GM12878 (cell line): Measurements from ENCODE around the gene CLDN7. TPM values are rescaled to one million over a fixed set of nuclear protein-coding genes. Genes with fewer than 3 reads are reported as not detected.
A peak's percentile ranks its signal among the peaks of the same experiment; 100 is the strongest.

Source experiments
- BACH1 ChIP-seq: fragments of 450-650 bp; IDR thresholded peaks from 2 replicates; pipeline ENCODE4 v1.6.1; 2017; ENCODE audit warnings: mild to moderate bottlenecking, borderline replicate concordance
- CHD4 ChIP-seq: fragments of 200-600 bp; sonication (generic); IDR thresholded peaks from 2 replicates; pipeline ENCODE4 v1.6.1; 2016; ENCODE audit warnings: mild to moderate bottlenecking
- CREM ChIP-seq: IDR thresholded peaks from 2 replicates; pipeline ENCODE4 v1.6.1; 2014; ENCODE audit warnings: antibody characterized with exemption, low read depth
- ETV6 ChIP-seq, 2 experiments: fragments of 450-650 bp in 1 of 2; IDR thresholded peaks in 1 of 2; conservative IDR thresholded peaks in 1 of 2; 2 replicates each; pipeline ENCODE4 v1.6.1; 2014; ENCODE audit warnings: antibody characterized with exemption in 1 of 2, borderline replicate concordance in 1 of 2, low read depth in 1 of 2, mild to moderate bottlenecking in 1 of 2, moderate library complexity in 1 of 2
- FOS ChIP-seq: IDR thresholded peaks from 3 replicates; pipeline ENCODE4 v1.6.1; 2011; ENCODE audit warnings: borderline replicate concordance; ENCODE audit not compliant: insufficient read length; ENCODE audit errors: extremely low read depth
- FOXM1 ChIP-seq: IDR thresholded peaks from 2 replicates; pipeline ENCODE4 v1.6.1; 2012; ENCODE audit warnings: low read depth, mild to moderate bottlenecking, inconsistent platforms, low read length, moderate library complexity
- GABPA ChIP-seq: IDR thresholded peaks from 2 replicates; pipeline ENCODE4 v1.6.1; 2014; ENCODE audit warnings: antibody characterized with exemption, low read depth, mild to moderate bottlenecking, inconsistent platforms
- IKZF2 ChIP-seq, 2 experiments: fragments of 450-650 bp; IDR thresholded peaks; 2 replicates each; pipeline ENCODE4 v1.6.1; 2017; ENCODE audit warnings: mild to moderate bottlenecking in 2 of 2, moderate library complexity in 2 of 2
- MTA2 ChIP-seq: fragments of 450-650 bp; IDR thresholded peaks from 2 replicates; pipeline ENCODE4 v1.6.1; 2016; ENCODE audit warnings: low read depth, mild to moderate bottlenecking, moderate library complexity
- MTA3 ChIP-seq: IDR thresholded peaks from 2 replicates; pipeline ENCODE4 v1.6.1; 2012; ENCODE audit warnings: low read length, inconsistent platforms, borderline replicate concordance
- MXI1 ChIP-seq: fragments of 150-350 bp; IDR thresholded peaks from 2 replicates; pipeline ENCODE4 v1.6.1; 2011; ENCODE audit warnings: low read depth, mild to moderate bottlenecking, inconsistent platforms, low read length, improper control_type of control experiment
- NFXL1 ChIP-seq: fragments of 450-650 bp; IDR thresholded peaks from 2 replicates; pipeline ENCODE4 v1.6.1; 2017; ENCODE audit warnings: antibody characterized with exemption, mild to moderate bottlenecking, borderline replicate concordance
- NR2C1 ChIP-seq: fragments of 450-650 bp; IDR thresholded peaks from 2 replicates; pipeline ENCODE4 v1.6.1; 2017; ENCODE audit warnings: antibody characterized with exemption, mild to moderate bottlenecking, moderate library complexity
- PAX8 ChIP-seq: fragments of 450-650 bp; IDR thresholded peaks from 2 replicates; pipeline ENCODE4 v1.6.1; 2017; ENCODE audit warnings: mild to moderate bottlenecking, moderate library complexity
- SIN3A ChIP-seq: IDR thresholded peaks from 2 replicates; pipeline ENCODE4 v1.6.1; 2012; ENCODE audit warnings: low read depth, low read length, improper control_type of control experiment
- SREBF2 ChIP-seq: IDR thresholded peaks from 2 replicates; pipeline ENCODE4 v1.6.1; 2012; ENCODE audit warnings: mild to moderate bottlenecking, low read length
- SUPT20H ChIP-seq: IDR thresholded peaks from 2 replicates; pipeline ENCODE4 v1.6.1; 2011; ENCODE audit warnings: low read depth, mild to moderate bottlenecking, low read length, moderate library complexity, borderline replicate concordance; ENCODE audit not compliant: control insufficient read depth
- TARDBP ChIP-seq: IDR thresholded peaks from 2 replicates; pipeline ENCODE4 v1.6.1; 2016; ENCODE audit warnings: borderline replicate concordance
- YY1 ChIP-seq: IDR thresholded peaks from 2 replicates; pipeline ENCODE4 v1.6.1; 2011; ENCODE audit warnings: low read depth, mild to moderate bottlenecking, low read length
- ZNF217 ChIP-seq: fragments of 450-650 bp; IDR thresholded peaks from 2 replicates; pipeline ENCODE4 v1.6.1; 2017; ENCODE audit warnings: antibody characterized with exemption, mild to moderate bottlenecking
- ZNF24 ChIP-seq: fragments of 450-650 bp; IDR thresholded peaks from 2 replicates; pipeline ENCODE4 v1.6.1; 2017; ENCODE audit warnings: antibody characterized with exemption, mild to moderate bottlenecking
- ZNF274 ChIP-seq: IDR thresholded peaks from one replicate; pipeline ENCODE4 v1.8.0; 2011; ENCODE audit not compliant: insufficient read length, insufficient read depth
- ZNF384 ChIP-seq: IDR thresholded peaks from 2 replicates; pipeline ENCODE4 v1.6.1; 2012; ENCODE audit warnings: low read depth, mild to moderate bottlenecking, low read length, improper control_type of control experiment, borderline replicate concordance
- polyA plus RNA-seq, 11 experiments: library from polyadenylated mRNA; depleted of rRNA in 4 of 11; unstranded in 6 of 11; stranded (reverse) in 5 of 11; fragments of >200 nt; fragmentation: Nextera tagmentation in 4 of 11; fragmentation: Illumina TruSeq in 1 of 11; extraction: Ambion mirVana in 4 of 11; extraction: Trizol in 1 of 11; gene quantifications; 1 replicate in 1 of 11; 2 replicates in 10 of 11; pipeline versions ENCODE4 v1.2.1 to v1.2.3, GENCODE V29; 2011 to 2016; ENCODE audit warnings: inconsistent platforms in 2 of 11, missing spikeins in 2 of 11, low read depth in 1 of 11
- total RNA-seq, 4 experiments: library from RNA; depleted of rRNA in 3 of 4; stranded (reverse); fragments of >200 nt in 3 of 4; fragmentation: Illumina TruSeq in 1 of 4; extraction: Trizol in 1 of 4; gene quantifications; 2 replicates each; pipeline versions ENCODE4 v1.2.1 to v1.2.3, GENCODE V29; 2013 to 2021
- TF ChIP-seq, protein P1 (sequence below): IDR thresholded peaks from 2 replicates; pipeline ENCODE4 v1.6.1; 2012; ENCODE audit warnings: low read depth, low read length, improper control_type of control experiment
- TF ChIP-seq, protein P2 (sequence below): fragments of 450-650 bp; IDR thresholded peaks from 2 replicates; pipeline ENCODE4 v1.6.1; 2016; ENCODE audit warnings: mild to moderate bottlenecking
- TF ChIP-seq, protein P3 (sequence below): fragments of 450-650 bp; conservative IDR thresholded peaks from 2 replicates; pipeline ENCODE4 v1.6.1; 2017; ENCODE audit warnings: mild to moderate bottlenecking, moderate library complexity

The CLDN7 gene
- total and polyA plus RNA-seq, 10 of the 15 experiments (the other 5 are each of a cell fraction or from before 2014, with no cell fraction given): 0.19 to 1.3 (median 0.36) TPM; not detected in 5

DNA sequence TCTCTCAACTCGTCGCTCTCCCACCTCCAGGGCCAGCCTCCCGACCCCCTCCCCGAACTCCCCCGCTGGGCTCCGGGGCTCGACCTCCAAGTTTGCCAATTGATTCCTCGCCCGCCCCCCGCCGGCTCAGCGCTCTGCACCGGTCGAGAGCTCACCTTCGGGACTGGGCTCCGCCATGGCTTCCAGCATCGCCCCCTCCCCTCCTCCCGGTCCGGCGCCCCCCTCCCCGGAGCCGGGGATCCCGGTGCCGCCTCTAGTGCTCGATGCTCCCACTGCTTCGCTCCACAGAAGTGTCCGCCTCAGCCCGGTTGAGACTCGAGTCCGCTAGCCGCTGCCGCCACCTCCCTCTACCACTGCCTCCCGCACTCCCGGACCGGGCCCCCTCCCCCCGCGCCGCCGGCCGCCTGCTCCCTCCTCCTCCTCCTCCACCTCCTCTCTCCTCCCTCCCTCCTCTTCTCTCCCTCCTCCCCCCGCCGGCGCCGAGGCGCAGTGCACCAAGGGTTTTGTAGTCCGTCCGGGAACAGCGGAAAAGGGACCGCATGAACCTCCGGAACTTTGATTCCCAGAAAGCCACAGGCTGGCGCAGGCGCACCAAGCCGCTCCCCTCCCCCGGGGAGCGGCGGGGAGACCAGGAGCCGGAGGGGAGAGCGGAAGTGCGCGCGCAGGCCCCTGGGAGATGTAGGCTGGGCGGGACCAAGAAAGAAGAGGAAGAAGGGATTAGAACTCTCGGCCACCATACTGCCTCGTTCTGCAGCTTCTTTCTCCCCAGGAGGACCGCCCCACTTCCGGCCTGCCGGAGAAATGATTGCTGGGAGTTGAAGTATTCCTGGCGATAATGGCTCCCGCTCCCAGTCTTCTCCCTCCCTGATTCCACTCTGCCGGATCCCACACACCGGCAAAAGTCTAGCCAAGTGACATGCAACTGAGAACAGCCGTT, 22.9 kb downstream of the CLDN7 start, which contains the start of gene PHF23 (continued):
- no peak for TF ChIP-seq MTA2
- peak; percentile 100 for TF ChIP-seq NFXL1
- no peak for TF ChIP-seq ETV6 (conservative IDR thresholded peaks at IDR 0.05 in 1 of 2, IDR thresholded peaks at IDR 0.05 in 1 of 2; ENCODE audit: borderline replicate concordance in 1 of 2, low read depth in 1 of 2)
- no peak for TF ChIP-seq SUPT20H
- peak; percentile 87; the same call in 1 of the 2 replicates for TF ChIP-seq CREM
- peak; percentile 51 for TF ChIP-seq MXI1
- TF ChIP-seq MTA3: no peak
- TF ChIP-seq, protein P1, sequence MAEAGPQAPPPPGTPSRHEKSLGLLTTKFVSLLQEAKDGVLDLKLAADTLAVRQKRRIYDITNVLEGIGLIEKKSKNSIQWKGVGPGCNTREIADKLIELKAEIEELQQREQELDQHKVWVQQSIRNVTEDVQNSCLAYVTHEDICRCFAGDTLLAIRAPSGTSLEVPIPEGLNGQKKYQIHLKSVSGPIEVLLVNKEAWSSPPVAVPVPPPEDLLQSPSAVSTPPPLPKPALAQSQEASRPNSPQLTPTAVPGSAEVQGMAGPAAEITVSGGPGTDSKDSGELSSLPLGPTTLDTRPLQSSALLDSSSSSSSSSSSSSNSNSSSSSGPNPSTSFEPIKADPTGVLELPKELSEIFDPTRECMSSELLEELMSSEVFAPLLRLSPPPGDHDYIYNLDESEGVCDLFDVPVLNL: no peak
- no peak for TF ChIP-seq SREBF2
- TF ChIP-seq NR2C1: peak; percentile 78
- no peak for TF ChIP-seq PAX8
- peak; percentile 83 to 87 for TF ChIP-seq IKZF2 (IDR thresholded peaks at IDR 0.05)
- peak; percentile 95 for TF ChIP-seq GABPA
- no peak for TF ChIP-seq ZNF384
- TF ChIP-seq BACH1: peak; percentile 24; the same call in 1 of the 2 replicates
- TF ChIP-seq TARDBP: peak; percentile 80
- TF ChIP-seq ZNF217: no peak
- no peak for TF ChIP-seq ZNF24
- no peak for TF ChIP-seq FOS
- TF ChIP-seq, protein P2, sequence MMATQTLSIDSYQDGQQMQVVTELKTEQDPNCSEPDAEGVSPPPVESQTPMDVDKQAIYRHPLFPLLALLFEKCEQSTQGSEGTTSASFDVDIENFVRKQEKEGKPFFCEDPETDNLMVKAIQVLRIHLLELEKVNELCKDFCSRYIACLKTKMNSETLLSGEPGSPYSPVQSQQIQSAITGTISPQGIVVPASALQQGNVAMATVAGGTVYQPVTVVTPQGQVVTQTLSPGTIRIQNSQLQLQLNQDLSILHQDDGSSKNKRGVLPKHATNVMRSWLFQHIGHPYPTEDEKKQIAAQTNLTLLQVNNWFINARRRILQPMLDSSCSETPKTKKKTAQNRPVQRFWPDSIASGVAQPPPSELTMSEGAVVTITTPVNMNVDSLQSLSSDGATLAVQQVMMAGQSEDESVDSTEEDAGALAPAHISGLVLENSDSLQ: peak; percentile 58; the same call in 1 of the 2 replicates
- TF ChIP-seq YY1: peak; percentile 95
- no peak for TF ChIP-seq CHD4
- TF ChIP-seq ZNF274: no peak
- peak; percentile 39; the same call in 1 of the 2 replicates for TF ChIP-seq SIN3A
- TF ChIP-seq, protein P3, sequence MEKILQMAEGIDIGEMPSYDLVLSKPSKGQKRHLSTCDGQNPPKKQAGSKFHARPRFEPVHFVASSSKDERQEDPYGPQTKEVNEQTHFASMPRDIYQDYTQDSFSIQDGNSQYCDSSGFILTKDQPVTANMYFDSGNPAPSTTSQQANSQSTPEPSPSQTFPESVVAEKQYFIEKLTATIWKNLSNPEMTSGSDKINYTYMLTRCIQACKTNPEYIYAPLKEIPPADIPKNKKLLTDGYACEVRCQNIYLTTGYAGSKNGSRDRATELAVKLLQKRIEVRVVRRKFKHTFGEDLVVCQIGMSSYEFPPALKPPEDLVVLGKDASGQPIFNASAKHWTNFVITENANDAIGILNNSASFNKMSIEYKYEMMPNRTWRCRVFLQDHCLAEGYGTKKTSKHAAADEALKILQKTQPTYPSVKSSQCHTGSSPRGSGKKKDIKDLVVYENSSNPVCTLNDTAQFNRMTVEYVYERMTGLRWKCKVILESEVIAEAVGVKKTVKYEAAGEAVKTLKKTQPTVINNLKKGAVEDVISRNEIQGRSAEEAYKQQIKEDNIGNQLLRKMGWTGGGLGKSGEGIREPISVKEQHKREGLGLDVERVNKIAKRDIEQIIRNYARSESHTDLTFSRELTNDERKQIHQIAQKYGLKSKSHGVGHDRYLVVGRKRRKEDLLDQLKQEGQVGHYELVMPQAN: no peak; the same call in 1 of the 2 replicates
- no peak for TF ChIP-seq FOXM1
